Caki2 (cell line): ENCODE results near the gene PUM2. TPM values are rescaled to one million over a fixed set of nuclear protein-coding genes. Genes with fewer than 3 reads are reported as not detected.
"Not testable (repeated sequence)": the region's sequence is repeated elsewhere in the genome, so short reads cannot be mapped to it uniquely, and the experiment has no call there.

ENCODE experiments used
- DNase-seq: peaks from one replicate; pipeline ENCODE4 v3.0.0-alpha.2; 2015; ENCODE audit warnings: low read depth
- in situ Hi-C: cut with HindIII; loops from 2 replicates; pipeline ENCODE4 v1.10.0; 2016; ENCODE audit warnings: low sequenced_read_pairs, low pct_unique_long_range_greater_than_20kb, mixed read lengths
- total RNA-seq: library from RNA; depleted of rRNA; stranded (reverse); fragments of >200 nt; shearing (Covaris generic); gene quantifications from 2 replicates; pipeline ENCODE4 v1.2.3, GENCODE V29; 2014; ENCODE audit warnings: low replicate concordance

The PUM2 gene
- total RNA-seq, 1 experiment from 2014 or later = 31.4 TPM

GRCh38 chr2:20372896-20373640 is 22.4 kb upstream of the PUM2 start:
- DNase-seq = no peak
- in situ Hi-C loops = no loop called here

GRCh38 chr2:20371323-20372025 is 20.8 kb upstream of the PUM2 start:
- in situ Hi-C loops = no loop called here
- no peak for DNase-seq

GRCh38 chr2:20370191-20370590 is 19.5 kb upstream of the PUM2 start:
- in situ Hi-C loops = no loop called here
- DNase-seq = no peak

GRCh38 chr2:20369366-20369765 is 18.7 kb upstream of the PUM2 start:
- no peak for DNase-seq
- in situ Hi-C loops = no loop called here

- in situ Hi-C loops = no loop called here
- no peak for DNase-seq
Measured at GRCh38 chr2:20368706-20369105, 18.1 kb upstream of the PUM2 start.

GRCh38 chr2:20367929-20368328 is 17.3 kb upstream of the PUM2 start:
- in situ Hi-C loops, DNase-seq: not testable (repeated sequence)

GRCh38 chr2:20366672-20367116 is 16.1 kb upstream of the PUM2 start:
- no peak for DNase-seq
- in situ Hi-C loops = no loop called here

GRCh38 chr2:20365249-20365817 is 14.7 kb upstream of the PUM2 start:
- no peak for DNase-seq
- in situ Hi-C loops = no loop called here

- no peak for DNase-seq
- in situ Hi-C loops = no loop called here
Measured at GRCh38 chr2:20363578-20363977, 12.9 kb upstream of the PUM2 start.

- no peak for DNase-seq
- in situ Hi-C loops = no loop called here
Measured at GRCh38 chr2:20362701-20363435, 12.2 kb upstream of the PUM2 start.

GRCh38 chr2:20361893-20362292 is 11.2 kb upstream of the PUM2 start:
- in situ Hi-C loops = no loop called here
- no peak for DNase-seq

GRCh38 chr2:20359096-20359495 is 8.5 kb upstream of the PUM2 start:
- in situ Hi-C loops = no loop called here

GRCh38 chr2:20357638-20358389 is 7.2 kb upstream of the PUM2 start:
- DNase-seq = no peak
- in situ Hi-C loops = no loop called here

More at GRCh38 chr2:20359096-20359495, 8.5 kb upstream of the PUM2 start:
- DNase-seq = no peak

- in situ Hi-C loops = no loop called here
- DNase-seq = no peak
Measured at GRCh38 chr2:20356042-20356441, 5.4 kb upstream of the PUM2 start.

GRCh38 chr2:20355131-20355530 is 4.5 kb upstream of the PUM2 start:
- in situ Hi-C loops = no loop called here
- DNase-seq = no peak

GRCh38 chr2:20353241-20353992 is 2.8 kb upstream of the PUM2 start:
- no peak for DNase-seq
- in situ Hi-C loops = no loop called here

- DNase-seq = no peak
- in situ Hi-C loops = no loop called here
Measured at GRCh38 chr2:20352581-20353216, 2.1 kb upstream of the PUM2 start.
